IMR-90 (cell line): ENCODE data around the gene RAD51B. TPM values are rescaled to one million over a fixed set of nuclear protein-coding genes. Genes with fewer than 3 reads are reported as not detected.

Source experiments
- ATAC-seq: fragments of 200-7000 bp; cut with Tn5 transposase; 2 replicates; pipeline ENCODE4 v1.9.1; 2020; ENCODE audit warnings: low read depth, mild to moderate bottlenecking, moderate library complexity
- BruUV-seq: library from RNA; stranded (reverse); fragments of 400-500 nt; replicated peaks from 2 replicates; lab custom pipeline; 2021; lab: Mats Ljungman, UMichigan
- CTCF ChIA-PET: fragments of 300-600 bp; formaldehyde crosslinking; extraction: SDS; loops from one replicate; lab custom pipeline; 2021; ENCODE audit warnings: antibody characterized with exemption; lab: Yijun Ruan, JAX
- POLR2A ChIA-PET: fragments of 300-600 bp; sonication (Branson Sonifier 250); formaldehyde crosslinking; loops from one replicate; lab custom pipeline; 2022; ENCODE audit warnings: antibody characterized with exemption; ENCODE audit not compliant: unreplicated experiment; lab: Charles Lee
- DNase-seq: peaks from one replicate; pipeline ENCODE4 v3.0.0; 2013
- H2AFZ ChIP-seq: replicated peaks from 2 replicates; pipeline ENCODE3; 2013; ENCODE audit warnings: low read length, mild to moderate bottlenecking; ENCODE audit not compliant: poor library complexity
- H2AK5ac ChIP-seq: 2 replicates; pipeline ENCODE4 v1.6.1; 2013; ENCODE audit warnings: low read depth, low read length, inconsistent platforms
- H2AK9ac ChIP-seq: replicated peaks from 2 replicates; pipeline ENCODE3; 2013; ENCODE audit warnings: mild to moderate bottlenecking, low read depth, low read length, moderate library complexity; ENCODE audit not compliant: poor library complexity
- H2BK120ac ChIP-seq: 2 replicates; pipeline ENCODE4 v1.6.1; 2013; ENCODE audit warnings: low read depth, low read length, inconsistent platforms
- H2BK15ac ChIP-seq: 3 replicates; pipeline ENCODE4 v1.6.1; 2013; ENCODE audit warnings: low read depth, low read length, inconsistent platforms
- H2BK20ac ChIP-seq: 2 replicates; pipeline ENCODE4 v1.6.1; 2013; ENCODE audit warnings: low read depth, mild to moderate bottlenecking, inconsistent platforms, low read length, moderate library complexity
- H2BK5ac ChIP-seq: 2 replicates; pipeline ENCODE4 v1.6.1; 2013; ENCODE audit warnings: mild to moderate bottlenecking, low read depth, low read length, inconsistent platforms; ENCODE audit not compliant: poor library complexity, severe bottlenecking
- H3K14ac ChIP-seq: replicated peaks from 2 replicates; pipeline ENCODE4 v1.6.1; 2013; ENCODE audit warnings: low read depth, low read length, inconsistent platforms
- H3K18ac ChIP-seq: 2 replicates; pipeline ENCODE4 v1.6.1; 2013; ENCODE audit warnings: low read depth, low read length, control low read depth
- H3K23ac ChIP-seq: 2 replicates; pipeline ENCODE4 v1.6.1; 2013; ENCODE audit warnings: low read depth, low read length, inconsistent platforms
- H3K27ac ChIP-seq: 2 replicates; pipeline ENCODE4 v1.5.1; 2013; ENCODE audit warnings: mild to moderate bottlenecking, control low read depth, low read length; ENCODE audit not compliant: insufficient read depth
- H3K27me3 ChIP-seq: 2 replicates; pipeline ENCODE4 v1.6.1; 2013; ENCODE audit warnings: low read length; ENCODE audit not compliant: control insufficient read depth, insufficient read depth
- H3K36me3 ChIP-seq: 2 replicates; pipeline ENCODE4 v1.6.1; 2013; ENCODE audit warnings: low read length, mixed read lengths; ENCODE audit not compliant: control insufficient read depth, insufficient read depth
- H3K4ac ChIP-seq: 2 replicates; pipeline ENCODE4 v1.6.1; 2013; ENCODE audit warnings: low read depth, low read length, inconsistent platforms
- H3K4me1 ChIP-seq: 2 replicates; pipeline ENCODE4 v1.6.1; 2013; ENCODE audit warnings: low read length, mixed read lengths; ENCODE audit not compliant: control insufficient read depth, insufficient read depth
- H3K4me2 ChIP-seq: 2 replicates; pipeline ENCODE4 v1.6.1; 2013; ENCODE audit warnings: low read depth, mild to moderate bottlenecking, control low read depth, low read length, moderate library complexity
- H3K4me3 ChIP-seq: 2 replicates; pipeline ENCODE4 v1.5.1; 2013; ENCODE audit warnings: low read depth, mild to moderate bottlenecking, control low read depth, low read length, moderate library complexity; ENCODE audit not compliant: insufficient read depth
- H3K56ac ChIP-seq: 2 replicates; pipeline ENCODE4 v1.6.1; 2013; ENCODE audit warnings: low read length, inconsistent platforms; ENCODE audit not compliant: insufficient read depth; ENCODE audit errors: extremely low read depth
- H3K79me1 ChIP-seq, 2 experiments: 2 replicates each; pipeline ENCODE4 v1.6.1; 2013; ENCODE audit warnings: low read length in 2 of 2, inconsistent platforms in 1 of 2, low read depth in 1 of 2
- H3K9ac ChIP-seq: 2 replicates; pipeline ENCODE4 v1.6.1; 2013; ENCODE audit warnings: low read depth, low read length, control low read depth
- H3K9me1 ChIP-seq: 2 replicates; pipeline ENCODE4 v1.6.1; 2013; ENCODE audit warnings: low read length, inconsistent platforms; ENCODE audit not compliant: insufficient read depth
- H3K9me3 ChIP-seq: 2 replicates; pipeline ENCODE4 v1.6.1; 2013; ENCODE audit warnings: low read length; ENCODE audit not compliant: control insufficient read depth, insufficient read depth
- H4K20me1 ChIP-seq: 2 replicates; pipeline ENCODE4 v1.6.1; 2013; ENCODE audit warnings: low read length, inconsistent platforms; ENCODE audit not compliant: insufficient read depth
- H4K5ac ChIP-seq: 2 replicates; pipeline ENCODE4 v1.6.1; 2013; ENCODE audit warnings: mild to moderate bottlenecking, low read depth, low read length, control low read depth
- H4K8ac ChIP-seq, 2 experiments: 2 replicates each; pipeline ENCODE4 v1.6.1; 2013; ENCODE audit warnings: low read depth in 2 of 2, low read length in 2 of 2, control low read depth in 1 of 2, inconsistent platforms in 1 of 2
- H4K91ac ChIP-seq: 2 replicates; pipeline ENCODE4 v1.6.1; 2013; ENCODE audit warnings: low read depth, low read length, inconsistent platforms; ENCODE audit not compliant: insufficient read depth
- BHLHE40 ChIP-seq: fragments of 150-350 bp; IDR thresholded peaks from 2 replicates; pipeline ENCODE4 v1.6.1; 2016; ENCODE audit warnings: mild to moderate bottlenecking, low read depth, low read length
- CEBPB ChIP-seq: IDR thresholded peaks from 2 replicates; pipeline ENCODE4 v1.6.1; 2012; ENCODE audit warnings: low read depth, low read length, improper control_type of control experiment
- CHD1 ChIP-seq: IDR thresholded peaks from 2 replicates; pipeline ENCODE4 v1.6.1; 2012; ENCODE audit warnings: low read depth, low read length, improper control_type of control experiment
- CTCF ChIP-seq: conservative IDR thresholded peaks from 2 replicates; pipeline ENCODE4 v1.5.1; 2012; ENCODE audit warnings: mild to moderate bottlenecking, low read depth, low read length, improper control_type of control experiment
- FOS ChIP-seq: fragments of 150-350 bp; IDR thresholded peaks from 2 replicates; pipeline ENCODE4 v1.6.1; 2016; ENCODE audit warnings: low read depth, low read length
- MAFK ChIP-seq: IDR thresholded peaks from 2 replicates; pipeline ENCODE4 v1.6.1; 2012; ENCODE audit warnings: low read depth, low read length, improper control_type of control experiment
- MXI1 ChIP-seq: IDR thresholded peaks from 2 replicates; pipeline ENCODE4 v1.6.1; 2012; ENCODE audit warnings: low read depth, mild to moderate bottlenecking, low read length, moderate library complexity, borderline replicate concordance
- NFE2L2 ChIP-seq: fragments of 150-350 bp; IDR thresholded peaks from 2 replicates; pipeline ENCODE4 v1.6.1; 2016; ENCODE audit warnings: low read depth, mild to moderate bottlenecking, low read length
- POLR2A ChIP-seq: IDR thresholded peaks from 2 replicates; pipeline ENCODE4 v1.6.1; 2012; ENCODE audit warnings: mild to moderate bottlenecking, low read depth, low read length
- RAD21 ChIP-seq: IDR thresholded peaks from 2 replicates; pipeline ENCODE4 v1.6.1; 2012; ENCODE audit warnings: low read length, improper control_type of control experiment
- RCOR1 ChIP-seq: IDR thresholded peaks from 2 replicates; pipeline ENCODE4 v1.6.1; 2012; ENCODE audit warnings: mild to moderate bottlenecking, low read length, improper control_type of control experiment; ENCODE audit not compliant: insufficient replicate concordance
- SMC3 ChIP-seq: fragments of 150-350 bp; IDR thresholded peaks from 2 replicates; pipeline ENCODE4 v1.6.1; 2016; ENCODE audit warnings: low read depth, mild to moderate bottlenecking, antibody characterized with exemption, low read length, moderate library complexity
- WGBS, 2 experiments: methylation state at CpG; one replicate each; pipeline versions ENCODE4 v1.1.5 to v1.1.7; 2013; ENCODE audit warnings: missing lambda C conversion rate in 2 of 2; ENCODE audit not compliant: insufficient read length in 1 of 2; ENCODE audit errors: extremely low coverage in 2 of 2; 5-methylcytosine and 5-hydroxymethylcytosine counted together
- dilution Hi-C: fragments of 300-500 bp; cut with HindIII; formaldehyde crosslinking; loops from one replicate; pipeline ENCODE4 v1.14.3; 2018; ENCODE audit warnings: low sequenced_read_pairs; ENCODE audit not compliant: unreplicated experiment
- in situ Hi-C: fragments of 300-500 bp; cut with MboI; formaldehyde crosslinking; loops from 3 replicates; pipeline ENCODE4 v1.14.3; 2019; ENCODE audit warnings: low sequenced_read_pairs, inconsistent platforms, mixed read lengths
- intact Hi-C: fragments of 100-400 bp; cut with micrococcal nuclease; formaldehyde crosslinking; loops from 2 replicates; pipeline ENCODE4 v1.10.0; 2022
- polyA plus RNA-seq, 3 experiments: library from polyadenylated mRNA; depleted of rRNA; stranded (reverse); fragments of >200 nt; gene quantifications; 2 replicates each; pipeline ENCODE4 v1.2.3, GENCODE V29; 2012; ENCODE audit warnings: low replicate concordance in 1 of 3
- total RNA-seq: library from RNA; depleted of rRNA; stranded (reverse); fragments of >200 nt; gene quantifications from 2 replicates; pipeline ENCODE4 v1.2.3, GENCODE V29; 2012
- TF ChIP-seq, protein P1 (sequence below): fragments of 150-350 bp; IDR thresholded peaks from 2 replicates; pipeline ENCODE4 v1.6.1; 2016; ENCODE audit warnings: low read depth, mild to moderate bottlenecking, low read length, moderate library complexity, borderline replicate concordance
- TF ChIP-seq, protein P2 (sequence below): fragments of 150-350 bp; IDR thresholded peaks from 2 replicates; pipeline ENCODE4 v1.6.1; 2017; ENCODE audit warnings: mild to moderate bottlenecking, antibody characterized with exemption, low read length, low read depth

The RAD51B gene
- total and polyA plus RNA-seq, 2 of the 4 experiments (the other 2 are of a cell fraction), result 5.1 to 18.8 TPM

DNA sequence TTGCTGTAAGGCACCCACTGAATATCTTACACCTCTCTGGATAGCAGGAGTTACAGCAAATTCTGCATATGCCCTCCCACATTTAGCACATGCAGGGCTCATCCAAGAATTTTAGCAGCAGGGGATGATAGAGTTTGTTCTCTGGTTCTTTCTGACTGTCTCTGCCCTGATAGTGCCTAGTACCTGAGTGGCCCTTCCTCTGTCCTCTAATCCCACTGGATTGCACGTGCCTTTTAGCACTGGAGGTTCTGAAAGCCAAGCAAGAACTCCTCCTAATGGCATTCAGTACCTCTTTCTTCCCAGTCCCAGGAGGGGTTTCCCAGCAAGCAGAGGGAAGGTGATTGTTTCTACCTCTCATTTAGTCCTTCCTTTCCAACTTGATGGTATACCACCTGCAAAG is 566.9 kb downstream of the RAD51B start:
- H3K27me3 ChIP-seq, result no peaks in the 10 kb centered on the region
- peaks cover 3% of the 10 kb centered on the region; the same call in 1 of the 2 replicates for H3K9me1 ChIP-seq
- ChIA-PET CTCF (interaction anchor here (0.6 kb wide), 1 partner anchor 212 kb away, joined by 3 read pairs; no protein-coding TSS in a partner anchor), POLR2A (no interaction called here)
- H3K56ac ChIP-seq, result no peak overlapping the region
- no peak overlapping the region for H4K8ac ChIP-seq
- H3K4me1 ChIP-seq, result peaks cover 10% of the 10 kb centered on the region
- H2BK15ac ChIP-seq, result no peak overlapping the region
- no peak overlapping the region for H3K4me3 ChIP-seq
- H3K4me2 ChIP-seq, result no peak overlapping the region
- H3K36me3 ChIP-seq, result no peaks in the 10 kb centered on the region
- no peak overlapping the region for H2AFZ ChIP-seq
- H3K27ac ChIP-seq, result no peak overlapping the region
- no CpG with 5 or more reads among the region's 1 CpG for WGBS, 2 experiments
- DNase-seq, result no peak
- TF ChIP-seq NFE2L2 (no peak), CHD1 (no peak), CEBPB (no peak), CTCF (no peak), MAFK (no peak), SMC3 (no peak), POLR2A (no peak), FOS (no peak), MXI1 (no peak), RAD21 (no peak), BHLHE40 (no peak), RCOR1 (no peak)
- TF ChIP-seq, protein P1, sequence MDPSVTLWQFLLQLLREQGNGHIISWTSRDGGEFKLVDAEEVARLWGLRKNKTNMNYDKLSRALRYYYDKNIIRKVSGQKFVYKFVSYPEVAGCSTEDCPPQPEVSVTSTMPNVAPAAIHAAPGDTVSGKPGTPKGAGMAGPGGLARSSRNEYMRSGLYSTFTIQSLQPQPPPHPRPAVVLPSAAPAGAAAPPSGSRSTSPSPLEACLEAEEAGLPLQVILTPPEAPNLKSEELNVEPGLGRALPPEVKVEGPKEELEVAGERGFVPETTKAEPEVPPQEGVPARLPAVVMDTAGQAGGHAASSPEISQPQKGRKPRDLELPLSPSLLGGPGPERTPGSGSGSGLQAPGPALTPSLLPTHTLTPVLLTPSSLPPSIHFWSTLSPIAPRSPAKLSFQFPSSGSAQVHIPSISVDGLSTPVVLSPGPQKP, result no peak
- TF ChIP-seq, protein P2, sequence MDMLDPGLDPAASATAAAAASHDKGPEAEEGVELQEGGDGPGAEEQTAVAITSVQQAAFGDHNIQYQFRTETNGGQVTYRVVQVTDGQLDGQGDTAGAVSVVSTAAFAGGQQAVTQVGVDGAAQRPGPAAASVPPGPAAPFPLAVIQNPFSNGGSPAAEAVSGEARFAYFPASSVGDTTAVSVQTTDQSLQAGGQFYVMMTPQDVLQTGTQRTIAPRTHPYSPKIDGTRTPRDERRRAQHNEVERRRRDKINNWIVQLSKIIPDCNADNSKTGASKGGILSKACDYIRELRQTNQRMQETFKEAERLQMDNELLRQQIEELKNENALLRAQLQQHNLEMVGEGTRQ, result no peak
- 0 out of 2 replicates have a peak overlapping the region, but pooled peaks have one; percentile 13 for H2AK5ac ChIP-seq
- H3K23ac ChIP-seq, result no peak overlapping the region
- H4K5ac ChIP-seq, result no peak overlapping the region
- no peak for ATAC-seq
- intact Hi-C loops, result no loop called here
- H3K14ac ChIP-seq, result no peak overlapping the region
- no peak overlapping the region for H2BK120ac ChIP-seq
- dilution Hi-C loops, result no loop called here
- no peak overlapping the region for H2BK20ac ChIP-seq
- no peaks in the 10 kb centered on the region for H3K9me3 ChIP-seq
- H4K20me1 ChIP-seq, result no peaks in the 10 kb centered on the region
- no peak overlapping the region for H3K4ac ChIP-seq
- H3K9ac ChIP-seq, result no peak overlapping the region
- H3K18ac ChIP-seq, result no peak overlapping the region; the same call in 1 of the 2 replicates
- no peak overlapping the region for H2BK5ac ChIP-seq
- in situ Hi-C loops, result no loop called here
- H4K91ac ChIP-seq, result no peak overlapping the region
- no TSS peak for BruUV-seq
- H3K79me1 ChIP-seq, result no peaks in the 10 kb centered on the region
- no peak overlapping the region for H2AK9ac ChIP-seq
